Activated naive CD4-positive, alpha-beta T cell treated with anti-CD3 and anti-CD28 coated beads, Interleukin-2, amount 50 U/mL, for 72 hours (primary cell): ENCODE data around the gene CRYGD. TPM values are rescaled to one million over a fixed set of nuclear protein-coding genes. Genes with fewer than 3 reads are reported as not detected.
"Not testable (repeated sequence)": the region's sequence is repeated elsewhere in the genome, so short reads cannot be mapped to it uniquely, and the experiment has no call there.

Experiments
- ATAC-seq, 2 donors: fragments of 150-1000 bp; cut with Tn5 transposase; 2 replicates each; pipeline ENCODE4 v1.10.0; 2021; ENCODE audit warnings: mild to moderate bottlenecking in 2 of 2, moderate library complexity in 2 of 2
- DNase-seq, 2 donors: peaks; one replicate each; pipeline ENCODE4 v3.0.0; 2021 to 2022; ENCODE audit warnings: low spot score in 2 of 2
- H3K27ac Mint-ChIP-seq, 2 donors: one replicate each; pipeline ENCODE4 v1.8.0; 2022; ENCODE audit warnings: mild to moderate bottlenecking in 2 of 2, mixed read lengths in 2 of 2
- H3K36me3 Mint-ChIP-seq, 2 donors: one replicate each; pipeline ENCODE4 v1.8.0; 2022; ENCODE audit warnings: mixed read lengths in 2 of 2
- H3K9me3 Mint-ChIP-seq, 2 donors: one replicate each; pipeline ENCODE4 v1.8.0; 2022; ENCODE audit warnings: mixed read lengths in 2 of 2
- total RNA-seq, 2 donors: library from RNA; stranded (reverse); gene quantifications; one replicate each; pipeline ENCODE4 v1.2.3, GENCODE V29; 2022

Gene CRYGD
- total RNA-seq, 2 donors from 2014 or later = not detected

GRCh38 chr2:208099682-208100470 lies 24.4 kb downstream of the CRYGD start:
- Mint-ChIP-seq H3K9me3 (no peaks in the 10 kb centered on the region), H3K27ac (no peak overlapping the region), H3K36me3 (no peaks in the 10 kb centered on the region)
- DNase-seq = no peak
- no peak for ATAC-seq

DNA sequence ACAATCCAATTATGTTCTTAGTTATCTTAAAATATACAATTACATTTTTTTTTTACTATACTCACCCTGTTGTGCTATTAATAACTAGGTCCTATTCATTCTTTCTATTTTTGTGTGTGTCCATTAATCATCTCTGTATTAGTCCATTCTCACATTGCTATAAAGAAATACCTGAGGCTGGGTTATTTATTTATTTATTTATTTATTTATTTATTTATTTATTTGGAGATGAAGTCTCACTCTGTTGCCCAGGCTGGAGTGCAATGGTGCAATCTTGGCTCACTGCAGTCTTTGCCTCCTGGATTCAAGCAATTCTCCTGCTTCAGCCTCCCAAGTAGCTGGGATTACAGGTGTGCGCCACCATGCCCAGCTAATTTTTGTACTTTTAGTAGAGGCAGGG lies 25.6 kb downstream of the CRYGD start:
- H3K36me3 Mint-ChIP-seq, ATAC-seq, H3K9me3 Mint-ChIP-seq, H3K27ac Mint-ChIP-seq, DNase-seq: not testable (repeated sequence)

- Mint-ChIP-seq H3K36me3 (no peaks in the 10 kb centered on the region), H3K27ac (no peak overlapping the region), H3K9me3 (no peaks in the 10 kb centered on the region)
- ATAC-seq (no peak), DNase-seq (no peak)
Observed at GRCh38 chr2:208098267-208098666, 26.1 kb downstream of the CRYGD start.

DNA sequence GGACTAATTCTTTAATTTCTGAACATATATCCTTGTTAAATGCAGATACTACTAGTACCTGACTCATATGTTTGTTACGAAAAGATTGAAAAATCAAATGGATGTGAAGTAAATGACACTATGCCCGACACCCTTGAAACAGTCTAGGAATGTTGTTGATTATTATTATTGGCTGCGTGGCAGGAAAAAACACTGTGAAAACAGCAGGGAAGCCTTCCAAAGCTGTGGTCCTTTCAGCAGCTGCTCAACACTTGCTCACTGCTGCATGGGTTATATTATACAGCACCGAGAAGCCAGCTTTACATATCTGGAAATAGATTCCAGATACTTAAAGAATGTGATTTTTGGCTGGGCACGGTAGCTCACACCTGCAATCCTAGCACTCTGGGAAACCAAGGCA lies 26.5 kb downstream of the CRYGD start:
- ATAC-seq = no peak
- DNase-seq = no peak
- Mint-ChIP-seq H3K36me3 (no peaks in the 10 kb centered on the region), H3K9me3 (no peaks in the 10 kb centered on the region), H3K27ac (no peak overlapping the region)

- ATAC-seq (no peak), DNase-seq (no peak)
- Mint-ChIP-seq H3K36me3 (no peaks in the 10 kb centered on the region), H3K9me3 (no peaks in the 10 kb centered on the region), H3K27ac (no peak overlapping the region)
Observed at GRCh38 chr2:208097313-208097712, 27.0 kb downstream of the CRYGD start.

GRCh38 chr2:208096080-208096479 lies 28.2 kb downstream of the CRYGD start:
- ATAC-seq = no peak
- H3K36me3 Mint-ChIP-seq = no peaks in the 10 kb centered on the region
- no peaks in the 10 kb centered on the region for H3K9me3 Mint-ChIP-seq
- DNase-seq = no peak
- H3K27ac Mint-ChIP-seq = no peak overlapping the region

DNA sequence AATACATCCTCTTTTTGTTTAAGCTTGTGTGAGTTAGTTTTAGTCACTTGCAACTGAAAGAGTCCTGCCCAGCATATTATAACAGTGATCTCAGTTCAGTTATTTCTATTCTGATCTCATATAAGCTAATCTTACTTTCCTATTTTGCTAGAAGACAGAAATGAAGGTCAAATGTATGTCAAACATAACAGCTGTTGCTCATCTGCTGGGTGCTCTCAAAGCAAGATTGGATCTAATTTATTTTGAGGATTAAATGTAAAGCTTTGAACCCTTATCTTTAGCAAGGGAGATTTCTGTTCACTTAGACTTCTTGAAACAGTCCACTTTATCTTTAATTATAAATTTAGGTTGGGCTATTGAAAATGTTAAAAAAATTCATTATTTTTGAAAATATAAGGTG lies 31.2 kb downstream of the CRYGD start:
- ATAC-seq (no peak), DNase-seq (no peak)
- Mint-ChIP-seq H3K36me3 (no peaks in the 10 kb centered on the region), H3K9me3 (no peaks in the 10 kb centered on the region), H3K27ac (no peak overlapping the region)

- H3K27ac Mint-ChIP-seq = no peak overlapping the region
- H3K36me3 Mint-ChIP-seq = no peaks in the 10 kb centered on the region
- no peaks in the 10 kb centered on the region for H3K9me3 Mint-ChIP-seq
- ATAC-seq = no peak
- no peak for DNase-seq
Observed at GRCh38 chr2:208092093-208092832, 32.1 kb downstream of the CRYGD start.

DNA sequence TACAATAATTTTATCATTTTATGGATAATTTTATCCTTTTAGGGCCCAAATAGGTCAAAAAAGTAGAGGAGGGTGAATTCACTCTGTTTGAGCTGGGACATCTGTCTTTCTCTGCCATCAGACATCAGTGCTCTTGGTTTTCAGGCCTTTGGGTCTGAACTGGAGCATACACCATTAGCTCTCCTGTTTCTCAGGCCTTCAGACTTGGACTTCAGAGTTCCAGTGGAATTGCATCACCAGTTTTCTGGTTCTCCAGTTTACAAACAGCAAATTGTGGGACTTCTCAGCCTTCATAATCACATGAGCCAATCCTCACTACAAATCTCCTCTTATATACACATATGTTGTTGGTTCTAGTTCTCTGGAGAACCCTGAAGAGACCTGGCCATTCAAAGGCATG lies 33.9 kb downstream of the CRYGD start:
- no peak for ATAC-seq
- Mint-ChIP-seq H3K9me3 (peaks cover 0 to 5% of the 10 kb centered on the region in 2 donors), H3K36me3 (no peaks in the 10 kb centered on the region), H3K27ac (no peak overlapping the region)
- DNase-seq = no peak

GRCh38 chr2:208086029-208086428 lies 38.3 kb downstream of the CRYGD start:
- Mint-ChIP-seq H3K36me3 (no peaks in the 10 kb centered on the region), H3K27ac (no peak overlapping the region), H3K9me3 (peaks cover 0 to 5% of the 10 kb centered on the region in 2 donors)
- DNase-seq = no peak
- ATAC-seq = no peak

DNA sequence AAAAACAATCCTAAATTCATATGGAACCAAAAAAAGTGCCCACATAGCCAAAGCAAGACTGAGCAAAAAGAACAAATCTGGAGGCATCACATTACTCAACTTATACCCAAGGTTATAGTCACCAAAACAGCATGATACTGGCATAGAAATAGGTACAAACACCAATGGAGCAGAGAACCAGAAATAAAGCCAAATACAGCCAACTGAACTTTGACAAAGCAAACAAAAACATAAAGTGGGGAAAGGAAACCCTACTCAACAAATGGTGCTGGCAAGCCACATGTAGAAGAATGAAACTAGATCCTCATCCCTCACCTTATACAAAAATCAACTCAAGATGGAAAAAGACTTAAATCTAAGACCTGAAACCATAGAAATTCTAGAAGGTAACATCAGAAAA lies 40.5 kb downstream of the CRYGD start:
- DNase-seq = no peak
- Mint-ChIP-seq H3K27ac (no peak overlapping the region), H3K36me3 (no peaks in the 10 kb centered on the region), H3K9me3 (peaks cover 0 to 5% of the 10 kb centered on the region in 2 donors)
- no peak for ATAC-seq

GRCh38 chr2:208077276-208077675 lies 47.0 kb downstream of the CRYGD start:
- no peak for ATAC-seq

DNA sequence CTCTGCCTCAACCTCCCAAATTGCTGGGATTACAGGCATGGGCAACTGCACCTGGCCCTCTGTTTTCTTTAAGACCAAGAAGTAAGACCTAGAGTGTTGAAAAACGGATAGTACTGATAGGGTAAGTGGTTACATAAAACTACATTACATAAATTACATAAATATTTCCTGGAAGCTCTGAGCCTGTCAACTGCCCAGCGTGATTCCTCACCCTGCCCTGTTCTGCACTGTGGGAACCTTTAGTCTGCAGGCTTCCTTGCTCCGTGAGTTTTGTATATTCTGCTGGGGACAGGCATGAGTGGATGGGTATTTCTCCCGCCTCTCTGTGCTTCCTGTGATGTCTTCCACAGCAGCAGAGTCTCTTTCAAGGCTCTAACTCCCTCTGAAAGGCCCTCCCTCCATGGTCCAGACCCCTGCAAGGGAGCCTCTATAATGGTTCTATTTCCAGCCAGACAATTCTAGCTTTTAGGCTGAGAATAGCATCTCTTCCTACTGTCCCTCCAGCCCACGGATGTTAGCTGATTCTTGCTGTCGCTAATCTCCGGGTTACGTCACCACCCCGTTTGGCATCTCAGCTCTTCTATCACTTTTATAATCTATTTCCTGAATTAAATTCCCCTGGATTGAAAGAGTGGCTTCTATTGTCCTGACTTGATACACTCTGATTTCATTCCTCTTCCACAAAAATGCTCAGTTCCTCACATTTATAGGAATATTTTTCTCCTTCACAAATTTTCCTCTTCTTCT lies 49.5 kb downstream of the CRYGD start:
- DNase-seq (no peak), ATAC-seq (no peak)
- no peaks in the 10 kb centered on the region for H3K9me3 Mint-ChIP-seq
- no peak overlapping the region for H3K27ac Mint-ChIP-seq
- H3K36me3 Mint-ChIP-seq = no peaks in the 10 kb centered on the region

More at GRCh38 chr2:208077276-208077675, 47.0 kb downstream of the CRYGD start:
- no peak for DNase-seq
- peak overlapping the region in 1 of 2 donors; percentile 47 for H3K27ac Mint-ChIP-seq
- H3K9me3 Mint-ChIP-seq = no peaks in the 10 kb centered on the region
- no peaks in the 10 kb centered on the region for H3K36me3 Mint-ChIP-seq

DNA sequence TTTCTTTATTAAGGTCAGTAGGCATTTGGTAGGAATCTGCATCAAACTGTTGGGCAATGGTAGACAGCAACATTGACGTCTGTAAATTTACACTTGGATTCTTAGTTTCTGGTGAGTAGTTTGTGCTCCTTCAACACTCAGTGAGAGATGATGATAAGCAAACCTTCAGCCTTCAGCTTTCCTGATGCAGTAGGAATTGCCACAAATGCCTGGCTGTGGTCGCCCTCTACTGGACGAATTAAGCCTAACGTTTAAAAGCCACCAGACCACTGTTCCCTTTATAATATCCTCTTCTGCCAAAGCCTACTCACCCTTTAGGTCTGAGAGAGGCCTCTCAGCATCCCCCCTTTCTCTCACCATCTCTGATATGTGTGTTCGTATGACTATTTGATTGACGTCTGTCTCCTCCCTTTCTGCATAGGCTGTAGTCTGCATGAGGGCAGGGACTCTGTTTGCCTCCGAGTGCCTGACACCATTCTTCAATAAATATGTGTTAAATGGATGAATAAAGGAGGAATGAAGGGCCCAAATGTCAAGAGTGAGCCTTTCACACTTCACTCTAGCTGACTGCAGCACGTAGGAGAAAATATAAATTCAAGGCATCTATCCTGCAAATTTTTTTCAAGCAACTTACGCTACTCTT lies 52.0 kb downstream of the CRYGD start:
- no peak overlapping the region for H3K27ac Mint-ChIP-seq
- ATAC-seq (peak; percentile 68 to 72), DNase-seq (peak in 1 of 2 donors; percentile 61)
- no peaks in the 10 kb centered on the region for H3K36me3 Mint-ChIP-seq
- no peaks in the 10 kb centered on the region for H3K9me3 Mint-ChIP-seq
